ENCODE measurements around the gene HPSE2. TPM values are rescaled to one million over a fixed set of nuclear protein-coding genes. Genes with fewer than 3 reads are reported as not detected.
"Not testable (repeated sequence)": the region's sequence is repeated elsewhere in the genome, so short reads cannot be mapped to it uniquely, and the experiment has no call there.

HPSE2 gene
- polyA plus RNA-seq, 10 donors, result 0.04 to 0.26 (median 0.19) TPM; not detected in 7

DNA sequence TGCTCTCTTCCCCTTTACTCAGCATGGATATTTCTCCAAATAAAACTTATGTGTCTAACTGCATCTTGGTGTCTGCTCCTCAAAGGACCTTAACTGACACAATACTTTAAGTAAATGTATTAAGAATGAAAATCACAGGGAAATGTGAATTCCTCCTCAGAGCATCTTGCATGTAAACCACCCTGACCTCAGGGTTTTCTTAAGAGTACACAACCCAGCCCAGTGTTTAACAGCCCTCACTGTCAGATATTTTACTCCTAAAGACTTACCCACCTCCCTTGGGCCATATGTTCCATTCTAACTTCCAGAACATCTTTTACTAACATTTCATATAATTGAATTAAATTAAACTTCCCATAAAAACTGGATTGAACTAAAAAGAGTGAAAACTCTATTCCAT is 315.3 kb downstream of the HPSE2 start:
- no peak for DNase-seq

DNA sequence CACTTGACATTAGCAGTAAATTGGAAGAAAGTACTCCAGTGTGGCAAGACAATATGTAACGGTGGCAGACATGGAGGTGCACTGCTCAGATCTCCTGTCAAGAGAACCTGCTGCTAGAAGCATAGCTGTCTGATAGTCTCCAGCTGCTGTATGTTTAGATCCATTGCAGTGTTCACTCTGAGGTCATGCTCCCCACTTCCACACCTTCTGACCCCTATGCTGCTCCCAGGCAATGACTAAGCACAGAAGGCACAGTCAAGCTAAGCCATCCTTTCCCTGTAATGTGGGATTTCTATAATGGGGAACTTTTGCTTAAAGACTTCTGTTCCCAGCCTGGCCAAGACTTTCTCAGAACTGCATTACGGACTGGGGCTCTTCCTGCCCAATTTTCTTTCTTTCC is 315.8 kb downstream of the HPSE2 start:
- DNase-seq, result peak in 1 of 3 donors; percentile 11

DNA sequence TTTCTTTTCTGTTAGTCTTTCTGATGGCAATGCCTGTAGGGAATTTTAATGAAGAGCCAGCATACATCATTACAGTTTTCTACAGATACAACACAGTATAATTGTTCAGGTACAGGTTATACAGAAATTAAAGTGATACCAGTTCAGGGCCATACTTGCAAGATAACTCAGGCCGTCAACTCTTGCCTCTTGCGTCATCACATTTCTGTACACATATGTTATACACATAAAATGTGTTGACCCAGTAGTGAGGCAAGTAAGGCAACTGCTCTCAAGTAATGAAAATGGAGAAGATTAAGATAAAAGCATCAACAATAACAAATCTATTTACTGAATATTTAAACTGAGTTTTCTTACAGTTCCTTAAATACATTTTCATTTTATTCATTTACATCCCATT is 317.8 kb downstream of the HPSE2 start:
- DNase-seq, result no peak

DNA sequence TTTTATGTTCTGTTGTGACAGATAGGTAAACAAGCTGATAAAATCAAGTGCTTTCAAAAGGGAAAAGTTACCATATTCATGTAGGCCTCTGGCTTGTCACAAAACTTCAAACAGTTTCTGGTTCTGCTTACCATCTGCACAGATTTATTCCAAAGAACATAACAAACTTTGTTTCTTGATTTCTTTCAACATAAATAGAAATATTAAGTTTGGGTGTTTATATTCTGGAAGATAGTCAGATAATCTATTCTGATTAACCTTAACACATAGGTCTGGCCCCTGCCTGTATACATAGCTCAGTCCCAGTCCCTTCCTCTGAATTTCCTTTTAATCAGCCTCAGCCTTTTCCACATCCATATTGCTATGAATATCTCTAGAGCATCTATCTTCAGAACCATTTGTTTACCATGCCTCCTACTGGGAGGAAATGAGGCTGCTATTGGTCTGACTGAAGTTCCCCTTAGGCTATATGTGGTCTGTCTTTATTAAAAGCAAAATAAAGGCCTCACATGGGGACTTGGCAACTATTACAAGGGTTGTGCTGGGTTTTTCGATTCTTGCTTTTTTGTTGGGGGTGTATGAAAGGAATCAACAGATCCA is 319.0 kb downstream of the HPSE2 start:
- no peak for DNase-seq

DNA sequence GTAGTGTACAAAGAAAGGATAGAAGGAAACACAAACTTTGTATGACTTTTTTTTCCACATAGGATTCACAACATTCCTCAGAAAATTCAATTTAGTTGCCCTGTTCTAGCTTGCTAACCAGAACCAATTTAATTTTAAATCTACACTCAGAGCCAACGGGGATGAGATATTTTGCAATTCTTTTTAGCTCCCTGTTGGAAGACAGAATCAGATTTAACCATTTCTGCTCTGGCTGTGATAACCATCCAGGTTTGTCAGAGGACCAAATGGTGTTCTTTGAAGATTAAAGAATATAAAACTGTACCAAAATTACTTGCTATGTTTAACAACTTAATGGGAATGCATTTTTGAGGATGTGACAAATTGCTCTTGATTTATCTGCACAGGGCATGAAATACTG is 319.7 kb downstream of the HPSE2 start:
- no peak for DNase-seq

DNA sequence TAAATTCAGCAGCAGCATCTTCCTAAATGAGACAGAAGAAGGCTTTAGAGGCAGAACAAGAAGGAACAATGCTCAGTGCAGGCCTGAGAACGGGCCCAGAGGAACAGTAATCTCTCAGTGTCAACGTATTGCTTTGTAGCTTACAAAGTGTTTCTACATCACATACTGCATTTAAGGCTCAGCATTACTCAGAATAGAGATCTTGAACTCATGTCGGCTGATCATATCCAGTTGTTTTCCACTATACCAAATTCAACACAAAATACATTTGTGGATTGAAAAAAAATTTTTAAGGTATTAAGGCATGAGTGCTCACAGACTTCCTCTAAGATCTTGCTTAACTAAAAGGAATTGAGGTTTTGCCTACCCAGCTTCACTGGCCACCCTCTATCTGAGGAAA is 325.1 kb downstream of the HPSE2 start:
- DNase-seq, result no peak

DNA sequence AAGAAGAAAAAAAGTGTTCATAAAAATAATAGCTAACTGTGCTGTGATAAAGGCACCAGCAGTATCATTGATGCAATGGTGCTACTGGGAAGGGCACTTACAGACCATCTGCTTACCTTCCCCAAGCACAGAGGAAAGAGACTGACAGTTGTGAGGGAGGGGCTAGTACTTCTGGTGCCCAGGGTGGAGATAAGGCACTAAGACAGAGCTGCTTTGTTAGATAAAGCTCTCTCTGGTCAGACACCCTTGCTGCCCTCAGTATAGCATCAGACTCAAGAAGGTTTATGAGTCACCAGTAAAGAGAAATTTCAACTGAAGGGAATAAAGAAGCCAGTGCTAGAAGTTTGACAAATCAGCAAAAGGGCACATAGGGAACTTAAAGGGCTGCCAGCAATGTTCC is 325.6 kb downstream of the HPSE2 start:
- no peak for DNase-seq

DNA sequence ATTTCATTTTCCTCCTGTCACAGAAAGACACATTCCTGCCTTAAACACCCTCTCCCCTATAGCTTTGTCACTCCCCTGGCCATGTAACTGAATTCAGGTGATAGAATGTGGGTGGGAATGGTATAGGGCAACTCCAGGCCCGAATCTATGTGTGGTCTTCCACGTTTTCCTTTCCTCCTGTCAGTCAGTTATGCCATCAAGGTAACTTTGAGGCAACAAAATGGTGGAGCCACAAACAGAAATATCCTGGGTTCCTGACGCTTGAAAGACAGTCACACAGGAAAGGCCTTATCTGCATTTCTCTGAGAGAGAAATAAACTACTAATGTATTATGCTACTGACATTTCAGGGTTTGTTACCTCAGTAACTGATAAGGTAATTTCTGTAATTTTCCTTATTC is 326.8 kb downstream of the HPSE2 start:
- DNase-seq, result no peak

DNA sequence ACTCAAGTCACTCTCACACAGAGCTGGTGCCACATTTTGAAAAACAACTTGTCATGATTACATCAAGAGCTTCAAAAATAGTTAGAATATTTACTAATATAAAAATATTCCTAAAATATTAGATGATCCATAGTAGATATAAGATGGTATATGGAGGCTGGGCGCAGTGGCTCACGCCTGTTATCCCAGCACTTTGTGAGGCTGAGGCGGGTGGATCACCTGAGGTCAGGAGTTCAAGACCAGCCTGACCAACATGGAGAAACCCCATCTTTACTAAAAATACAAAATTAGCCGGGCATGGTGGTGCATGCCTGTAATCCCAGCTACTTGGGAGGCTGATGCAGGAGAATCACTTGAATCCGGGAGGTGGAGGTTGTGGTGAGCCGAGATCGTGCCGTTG is 327.4 kb downstream of the HPSE2 start:
- not testable (repeated sequence) for DNase-seq

DNA sequence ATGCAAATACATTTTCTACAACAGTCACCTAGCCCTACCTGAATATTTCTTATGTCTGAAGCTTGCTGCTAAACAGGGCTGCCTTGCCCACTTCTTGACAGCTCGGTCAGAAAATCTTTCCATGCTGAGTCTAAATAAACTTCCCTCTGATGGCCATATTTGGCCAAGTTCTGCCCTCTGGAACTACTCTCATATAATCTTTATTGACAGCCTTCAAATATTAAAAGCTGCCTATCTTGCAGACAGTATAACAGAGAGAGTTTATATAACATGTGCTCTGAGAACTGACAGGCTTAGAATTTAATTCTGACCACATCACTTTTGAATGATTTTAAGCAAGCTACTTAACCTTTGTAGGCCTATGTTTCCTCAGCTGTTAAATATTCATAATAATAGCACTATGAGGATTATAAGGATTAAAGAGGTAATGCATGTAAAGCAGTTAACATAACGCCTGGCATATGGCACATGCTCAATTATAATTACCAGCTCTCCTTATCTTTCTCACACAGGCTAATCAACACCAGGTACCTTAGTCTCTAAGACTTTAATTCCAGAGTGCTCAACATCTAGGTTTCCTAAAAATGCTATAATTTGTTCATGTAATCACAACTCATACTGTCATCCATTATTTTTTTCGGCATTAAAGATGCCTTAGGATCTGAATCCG is 334.1 kb downstream of the HPSE2 start:
- no peak for DNase-seq

DNA sequence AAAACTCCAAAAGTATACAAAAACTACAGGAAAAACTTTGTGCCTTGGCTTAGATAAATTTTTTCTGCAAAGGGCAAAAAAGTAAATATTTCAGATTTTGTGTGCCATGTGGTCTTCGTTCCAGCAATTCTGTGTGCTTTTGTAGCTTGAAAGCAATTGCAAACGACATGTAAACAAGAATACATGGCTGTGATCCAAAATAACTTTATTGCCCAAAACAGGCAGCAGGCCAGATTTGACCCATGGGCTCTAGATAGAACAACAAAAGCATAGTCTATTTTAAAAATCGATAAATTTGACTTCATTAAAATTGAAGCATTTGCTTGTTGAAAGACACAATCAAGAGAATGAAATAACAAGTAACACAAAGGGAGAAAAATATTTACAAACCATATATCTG is 336.6 kb downstream of the HPSE2 start:
- no peak for DNase-seq

DNA sequence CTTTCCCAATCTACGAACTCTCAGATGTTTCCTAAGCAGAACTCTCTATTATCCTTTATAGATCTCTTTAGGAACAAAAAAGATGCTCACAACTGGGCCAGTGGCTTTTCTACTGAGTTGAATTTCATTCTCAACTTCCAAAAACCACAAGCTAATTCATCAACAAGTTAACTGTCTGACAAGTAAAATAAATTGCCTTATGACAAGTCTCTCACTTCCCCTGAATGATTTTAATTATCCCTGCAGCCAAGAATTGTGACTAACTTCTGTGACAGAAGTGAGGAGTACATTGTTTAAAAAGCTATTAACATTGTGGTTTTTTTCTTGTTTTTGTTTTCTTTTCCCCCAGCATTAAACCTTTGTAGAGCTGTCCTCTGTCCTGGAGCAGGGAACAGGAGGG is 343.1 kb downstream of the HPSE2 start:
- DNase-seq, result no peak

DNA sequence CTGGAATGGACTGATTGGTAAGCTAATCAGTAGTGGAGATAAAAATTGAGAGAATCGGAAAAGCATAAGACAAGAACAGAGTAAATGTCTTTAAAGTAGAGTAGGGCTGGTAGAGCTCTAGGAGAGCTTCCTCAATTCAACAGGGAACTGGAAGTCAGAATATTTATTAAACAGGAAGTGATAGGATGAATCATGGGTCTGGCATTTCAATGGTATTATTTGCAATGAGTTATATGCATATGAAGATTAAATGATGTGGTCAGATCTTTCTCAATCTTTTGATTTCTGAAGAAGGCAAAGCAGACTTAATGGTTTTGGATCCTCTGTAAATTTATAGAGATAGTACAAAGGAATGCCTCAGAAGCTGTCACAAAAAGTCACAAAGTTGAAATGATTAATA is 349.0 kb downstream of the HPSE2 start:
- DNase-seq, result no peak

DNA sequence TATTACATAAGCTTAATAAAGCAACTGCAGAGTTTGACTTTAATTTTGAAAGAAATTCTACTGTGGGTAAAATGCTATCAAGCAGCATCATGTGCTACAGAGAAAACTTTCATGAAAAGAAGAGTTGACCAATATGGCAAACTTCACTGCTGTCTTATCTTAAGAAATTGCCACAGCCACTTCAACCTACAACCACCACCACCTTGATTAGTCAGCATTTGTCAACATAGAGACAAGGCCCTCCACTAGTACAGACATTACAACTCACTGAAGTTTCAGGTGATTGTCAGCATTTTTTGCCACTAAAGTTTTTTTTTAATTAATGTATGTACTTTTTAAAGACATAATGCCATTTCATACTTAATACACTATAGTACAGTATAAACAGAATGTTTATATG is 350.3 kb downstream of the HPSE2 start:
- no peak for DNase-seq

DNA sequence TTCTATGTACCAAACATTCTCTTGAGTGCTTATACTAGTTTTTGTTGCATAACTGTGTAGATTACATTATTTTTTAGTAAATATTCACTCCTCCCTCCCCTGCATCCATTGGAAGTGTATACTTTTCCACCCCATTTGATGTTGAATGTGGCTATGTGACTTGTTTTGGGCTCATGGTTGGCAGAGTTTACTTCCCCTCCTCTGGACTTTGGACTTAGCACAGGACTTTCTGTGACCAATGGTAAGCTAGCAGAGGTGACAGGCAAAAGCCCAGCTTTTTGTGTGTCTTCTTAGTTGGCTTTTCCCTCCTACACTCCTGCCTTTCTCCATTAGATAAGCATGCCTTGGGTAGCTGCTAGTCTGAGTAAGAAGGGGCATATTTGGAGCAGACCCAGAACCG is 353.9 kb downstream of the HPSE2 start:
- DNase-seq, result no peak

DNA sequence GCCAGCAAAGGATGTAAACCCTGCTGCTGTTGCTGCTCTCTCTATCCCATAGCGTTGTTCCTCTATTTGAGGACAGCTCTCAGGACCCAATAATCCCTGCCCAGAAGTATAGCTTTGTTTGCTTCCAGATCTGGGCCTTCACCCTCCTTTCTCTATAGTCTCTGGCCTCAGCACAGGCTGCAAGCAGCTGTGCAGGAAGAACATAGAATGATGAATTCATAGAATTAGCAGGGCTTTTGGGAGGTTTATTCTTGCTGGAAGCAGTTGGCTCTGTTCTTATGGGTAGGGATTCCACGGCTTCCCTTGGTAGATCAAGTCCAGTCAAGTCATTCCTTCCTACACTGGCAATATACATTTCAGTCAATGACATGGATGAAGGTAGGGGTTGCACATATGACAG is 354.7 kb downstream of the HPSE2 start:
- peak in 2 of 3 donors; percentile 19 to 45 for DNase-seq

DNA sequence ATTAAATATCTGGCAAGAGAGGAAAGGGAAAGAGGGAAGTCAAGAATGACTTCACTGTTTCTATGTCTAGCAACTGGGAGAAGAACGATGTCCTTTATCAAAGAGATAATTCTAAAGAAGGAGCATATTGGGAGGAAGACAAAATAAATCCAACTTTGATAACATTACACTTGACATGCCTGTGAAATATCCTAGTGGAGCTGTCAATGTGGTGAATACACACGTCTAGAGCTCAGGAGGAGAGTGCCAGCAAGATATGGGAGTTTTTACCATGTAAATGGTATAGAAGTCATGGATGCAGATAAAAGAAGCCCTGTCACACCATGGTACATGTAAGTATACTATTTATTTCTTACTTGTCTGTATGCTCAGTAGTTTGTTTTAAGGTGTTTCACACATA is 356.7 kb downstream of the HPSE2 start:
- DNase-seq, result no peak

DNA sequence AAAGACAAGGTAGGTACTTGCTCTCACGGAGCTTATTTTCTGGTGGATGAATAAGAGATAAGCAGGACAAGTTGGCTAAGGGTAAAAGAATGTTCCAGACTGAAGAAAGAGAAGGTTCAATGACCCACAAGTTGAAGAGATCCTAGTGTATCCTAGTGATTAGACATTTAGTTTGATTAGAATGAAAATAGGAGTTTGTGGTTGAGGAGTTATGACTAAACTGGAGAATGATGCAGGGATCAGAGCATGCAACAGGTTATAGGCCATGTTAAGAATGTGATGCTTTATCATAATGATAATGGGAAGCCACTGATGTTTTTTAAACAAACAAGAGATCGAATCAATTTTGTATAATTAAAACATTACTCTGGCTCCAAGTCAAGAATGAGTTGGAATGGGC is 357.2 kb downstream of the HPSE2 start:
- DNase-seq, result no peak

DNA sequence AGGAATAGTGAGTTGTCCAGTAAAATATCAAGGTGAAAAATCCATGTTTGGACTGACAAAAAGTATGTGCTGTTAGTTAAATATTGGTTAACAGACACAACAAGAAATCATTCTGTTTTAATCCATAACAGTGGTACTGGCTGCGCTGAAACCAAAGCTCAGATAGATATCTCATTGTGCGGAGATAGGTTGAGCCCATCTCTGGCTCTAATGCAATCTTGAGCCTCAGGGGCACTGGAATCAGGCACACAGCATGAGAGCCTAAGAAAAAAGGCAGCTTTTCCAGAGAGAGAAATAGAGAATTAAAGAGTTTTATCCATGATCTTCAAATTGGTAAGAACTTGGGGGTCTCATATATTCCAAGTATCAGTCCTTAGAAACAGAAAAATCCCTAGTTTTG is 373.7 kb downstream of the HPSE2 start:
- no peak for DNase-seq

DNA sequence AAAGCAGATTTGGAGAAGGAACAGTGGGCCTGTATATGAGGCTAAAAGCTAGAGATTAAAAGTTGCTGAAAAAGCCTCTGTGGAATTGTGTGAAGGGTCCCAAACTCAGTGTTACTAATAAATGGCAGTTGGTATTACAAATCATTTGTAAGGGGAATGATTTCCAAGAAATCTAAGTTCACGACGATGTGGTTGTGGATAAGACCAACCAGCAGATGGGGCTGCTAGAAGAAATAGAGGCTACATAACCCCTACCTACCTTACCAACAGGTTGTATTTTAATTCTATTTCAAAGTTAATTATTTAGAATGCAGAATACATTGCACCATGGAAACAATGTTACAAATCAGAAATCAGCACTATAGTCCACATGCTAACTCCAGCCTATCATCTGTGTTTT is 377.1 kb downstream of the HPSE2 start:
- DNase-seq, result no peak

DNA sequence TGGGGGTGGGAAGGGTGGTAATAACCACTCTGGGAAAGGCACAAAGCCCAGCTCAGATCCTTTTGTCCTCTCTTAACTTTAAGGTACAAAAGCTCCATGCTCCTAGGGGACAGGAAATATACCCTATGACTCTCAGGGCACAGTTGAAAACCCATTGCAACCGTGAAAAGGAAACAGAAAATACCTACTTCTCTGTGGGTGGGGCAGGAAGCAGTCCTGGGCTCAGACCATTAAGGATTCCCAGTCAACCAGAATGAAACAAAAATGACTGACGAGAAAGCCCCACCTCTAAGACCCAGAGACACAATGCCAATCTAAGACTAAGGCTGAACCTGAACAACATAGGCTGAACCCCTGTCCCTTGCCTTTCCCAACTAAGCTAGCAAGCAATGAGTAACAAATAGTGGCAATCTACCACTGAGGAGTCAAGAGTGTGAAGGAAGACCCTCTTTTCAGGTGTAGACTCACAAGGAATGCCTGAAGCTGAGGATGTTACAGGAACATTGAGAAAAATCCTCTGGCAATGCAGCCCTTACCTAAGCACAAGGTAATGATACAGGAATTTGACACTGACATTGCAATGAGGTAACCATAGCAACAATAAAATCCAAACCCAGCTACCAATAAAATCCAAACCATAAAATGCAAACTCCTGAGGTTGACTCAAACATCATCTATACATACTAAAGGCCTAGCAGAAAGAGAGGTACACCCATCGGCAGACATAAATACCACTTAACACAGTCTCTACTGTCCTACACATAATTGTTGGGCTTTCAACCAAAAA is 380.1 kb downstream of the HPSE2 start:
- DNase-seq, result no peak

DNA sequence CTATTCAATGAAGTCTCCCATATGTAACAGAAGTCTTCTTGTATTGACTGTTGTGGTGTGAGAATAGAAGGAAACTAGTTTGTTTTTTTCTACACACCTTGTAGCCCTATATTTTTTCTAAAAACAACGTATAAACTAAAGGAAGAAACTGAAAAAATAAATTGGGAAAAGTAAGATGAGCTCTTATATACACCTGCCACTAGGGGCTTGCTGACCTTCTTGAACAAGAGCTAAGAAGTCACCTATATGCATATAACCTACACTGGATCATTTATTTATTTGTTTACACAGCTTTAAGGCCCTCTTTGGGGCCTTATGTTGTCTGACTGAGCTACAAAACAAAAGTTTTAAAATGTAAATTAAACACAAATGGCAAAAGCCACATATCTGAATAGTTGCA is 383.0 kb downstream of the HPSE2 start:
- no peak for DNase-seq

DNA sequence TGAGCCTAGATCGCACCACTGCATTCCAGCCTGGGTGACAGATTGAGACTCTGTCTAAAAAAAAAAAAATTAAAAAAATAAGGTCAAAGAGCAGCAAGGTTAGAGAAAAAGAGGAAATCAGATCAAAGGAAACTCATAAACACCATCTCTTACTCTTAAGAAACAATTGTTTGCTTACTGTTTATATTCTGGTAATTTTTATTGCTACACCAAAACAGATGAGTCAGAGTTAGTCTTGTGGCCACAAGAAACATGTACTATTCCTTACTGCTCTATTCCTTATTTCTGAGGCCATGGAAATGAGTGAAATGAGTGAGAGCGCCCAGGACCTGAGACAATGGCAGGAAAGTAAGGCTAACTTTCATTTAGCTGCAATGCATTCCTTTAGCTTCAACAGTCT is 387.3 kb downstream of the HPSE2 start:
- DNase-seq, result no peak

All from muscle of back (tissue), 11 donors.